ENCODE data around the gene MAP4K1.

The MAP4K1 gene

GRCh38 chr19:38617764-38618589 lies at the start of gene MAP4K1:
Gene MAP4K1 (minus strand): TSS chr19:38617953. CDS start chr19:38617895, 58 bp downstream.
- peak; percentile 72 for DNase-seq

DNA sequence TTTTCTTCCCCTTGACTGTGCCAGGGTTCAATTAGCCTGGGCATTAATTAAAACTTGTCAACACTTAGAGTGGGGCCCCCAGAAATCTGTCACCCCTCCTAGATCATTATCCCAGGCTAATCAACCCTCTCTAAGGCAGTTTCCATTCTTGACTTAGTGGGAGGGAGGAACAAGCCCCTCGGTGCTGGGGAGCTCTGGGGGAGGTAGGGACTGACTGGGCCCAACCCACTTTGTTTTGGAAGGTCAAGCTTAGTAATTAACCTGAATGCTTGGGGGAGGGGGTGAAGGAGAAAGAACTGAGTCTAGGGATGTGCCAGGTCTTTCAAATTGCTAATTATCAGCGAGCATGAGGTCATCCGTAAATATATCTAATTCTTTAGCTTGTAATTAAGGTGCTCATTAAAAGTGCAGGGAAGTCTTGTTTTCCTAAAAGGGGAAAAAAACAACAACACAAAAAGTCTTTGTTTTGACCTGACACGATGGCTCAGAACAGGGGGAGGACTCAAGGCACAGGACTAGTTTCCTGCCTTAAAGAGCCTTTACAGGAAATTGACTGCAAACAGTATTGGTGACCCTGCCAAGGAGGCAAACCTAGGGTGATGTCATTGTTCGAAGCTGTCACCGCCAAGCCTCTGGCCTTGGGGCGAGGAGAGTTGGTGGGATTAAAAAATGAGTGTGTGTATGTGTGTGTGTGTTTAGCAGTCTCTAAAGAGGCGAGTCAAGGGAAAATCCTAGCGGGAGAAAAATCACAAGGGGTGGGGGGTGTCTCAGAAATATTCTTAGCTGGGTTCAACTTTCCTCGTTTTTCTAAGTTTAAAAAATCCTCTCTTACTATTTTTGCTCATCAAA lies 49.1 kb upstream of the MAP4K1 start:
- peak; percentile 67 for DNase-seq

DNA sequence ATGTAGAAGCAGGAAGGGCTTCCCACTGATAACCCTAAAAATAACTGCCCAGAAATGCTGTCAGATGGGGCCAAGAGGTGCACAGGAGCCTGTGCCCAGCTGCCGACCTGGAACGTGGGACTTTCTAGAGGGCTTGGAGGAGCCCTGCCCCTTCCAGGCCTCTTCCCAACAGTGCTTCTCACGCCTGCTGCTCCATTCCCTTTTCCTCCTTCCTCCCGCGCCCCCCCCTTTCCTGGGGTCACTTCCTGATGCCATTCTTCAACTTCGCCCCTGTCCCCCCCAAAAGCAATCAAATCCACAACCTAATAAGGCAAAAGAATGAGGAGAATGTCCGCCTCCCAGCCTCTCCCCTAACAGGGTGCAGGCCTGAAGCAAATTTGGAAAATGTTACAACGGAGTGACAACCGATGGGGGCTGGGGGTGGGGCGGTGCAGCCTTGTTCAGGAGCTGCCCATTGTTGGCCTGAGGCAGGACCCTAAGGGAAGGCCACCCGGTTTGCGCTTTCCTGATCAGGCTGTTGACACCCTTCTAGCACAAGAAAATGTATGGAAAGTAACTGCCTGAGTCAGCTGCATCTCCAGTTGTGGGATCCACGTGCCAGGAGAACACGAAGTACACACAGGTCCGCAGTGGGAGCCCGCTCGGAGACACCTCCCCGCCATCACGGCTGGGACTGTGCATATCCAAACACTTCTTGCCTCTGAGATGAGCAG lies 48.4 kb upstream of the MAP4K1 start:
- peak; percentile 39 for DNase-seq

- DNase-seq = no peak
These were observed 47.6 kb upstream of the MAP4K1 start for GRCh38 chr19:38665219-38665931.

DNA sequence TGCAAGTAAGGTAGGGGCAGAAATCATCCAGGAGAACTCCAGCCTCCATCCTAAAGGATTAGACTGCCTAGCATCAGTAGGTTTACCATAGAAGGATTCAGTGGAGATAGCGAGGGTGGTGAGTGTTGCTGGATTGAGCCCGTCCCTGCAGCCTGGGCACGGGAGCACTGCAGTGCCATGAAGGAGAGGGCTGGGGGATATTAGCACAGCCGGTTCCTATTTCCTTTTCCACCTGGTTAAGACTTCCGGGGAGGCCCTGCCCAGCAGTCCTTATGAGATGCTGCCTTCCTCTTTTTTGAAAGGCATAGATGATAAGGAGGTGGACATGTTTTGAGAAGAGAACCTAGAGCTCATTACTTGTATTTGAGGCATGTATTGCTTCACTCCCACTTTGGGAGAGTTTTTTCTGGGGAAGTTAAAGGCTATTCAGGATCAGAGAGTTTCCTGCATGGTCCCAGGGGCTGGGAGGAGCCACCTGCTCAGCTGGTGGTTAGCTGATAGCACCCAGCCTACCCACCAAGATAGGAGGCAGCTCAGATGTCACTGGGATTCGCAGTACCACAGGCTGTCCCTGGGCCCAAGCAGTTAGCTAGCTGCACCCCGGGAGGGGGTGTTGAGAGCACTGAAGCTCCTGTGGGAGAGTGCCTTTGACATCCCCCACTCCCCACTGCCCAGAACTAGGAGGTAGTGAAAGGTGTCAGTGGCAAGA lies 46.9 kb upstream of the MAP4K1 start:
- peak; percentile 87 for DNase-seq

DNA sequence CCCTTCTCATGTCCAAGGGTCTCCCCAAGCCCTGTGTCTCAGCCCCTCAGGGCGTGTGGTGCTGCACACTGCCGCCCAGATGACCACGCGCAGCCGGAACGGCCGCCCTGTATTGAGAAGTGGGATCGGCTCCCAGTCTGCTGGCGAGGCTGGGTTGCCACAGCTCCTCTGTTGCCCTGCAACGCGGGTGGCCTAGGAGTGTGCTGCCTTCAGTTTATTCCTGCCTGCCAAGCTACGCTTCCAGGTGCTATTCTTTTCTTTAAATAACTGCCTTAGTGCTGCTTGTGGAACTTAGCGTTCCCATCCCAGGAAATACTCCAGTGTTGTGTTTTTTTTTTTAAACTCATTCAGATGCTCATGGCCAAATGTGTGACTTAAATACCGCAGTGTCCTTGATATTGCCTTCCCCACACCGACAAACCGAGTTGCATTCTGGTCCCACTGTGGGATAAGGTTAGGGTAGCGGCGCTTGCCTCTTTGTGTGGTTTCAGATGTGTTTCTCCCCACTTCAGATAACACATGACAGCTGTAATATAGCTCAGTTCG lies 46.3 kb upstream of the MAP4K1 start:
- DNase-seq = peak; percentile 88

DNA sequence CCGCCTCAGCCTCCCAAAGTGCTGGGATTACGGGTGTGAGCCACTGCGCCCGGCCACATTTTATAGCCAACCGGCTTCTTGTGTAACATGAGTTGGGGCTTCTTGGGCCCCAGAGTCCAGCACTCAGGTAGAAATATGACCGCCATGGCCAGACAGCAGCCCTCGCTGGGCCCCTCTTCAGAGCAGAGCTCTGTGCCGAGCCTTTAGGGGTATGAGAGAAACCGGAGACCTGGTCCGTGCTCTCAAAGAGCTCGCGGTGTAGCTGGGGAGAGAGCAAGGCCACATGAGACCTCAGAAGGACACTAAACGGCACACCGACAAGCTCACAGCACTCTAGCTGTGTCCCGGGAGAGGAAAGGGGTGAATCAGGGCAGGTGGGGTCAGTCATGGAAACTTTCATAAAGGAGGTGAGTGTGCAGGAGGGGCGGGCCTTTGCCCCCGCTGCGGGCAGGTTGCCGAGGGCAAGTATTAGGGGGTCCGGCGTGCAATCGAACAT lies 45.5 kb upstream of the MAP4K1 start:
- no peak for DNase-seq

DNA sequence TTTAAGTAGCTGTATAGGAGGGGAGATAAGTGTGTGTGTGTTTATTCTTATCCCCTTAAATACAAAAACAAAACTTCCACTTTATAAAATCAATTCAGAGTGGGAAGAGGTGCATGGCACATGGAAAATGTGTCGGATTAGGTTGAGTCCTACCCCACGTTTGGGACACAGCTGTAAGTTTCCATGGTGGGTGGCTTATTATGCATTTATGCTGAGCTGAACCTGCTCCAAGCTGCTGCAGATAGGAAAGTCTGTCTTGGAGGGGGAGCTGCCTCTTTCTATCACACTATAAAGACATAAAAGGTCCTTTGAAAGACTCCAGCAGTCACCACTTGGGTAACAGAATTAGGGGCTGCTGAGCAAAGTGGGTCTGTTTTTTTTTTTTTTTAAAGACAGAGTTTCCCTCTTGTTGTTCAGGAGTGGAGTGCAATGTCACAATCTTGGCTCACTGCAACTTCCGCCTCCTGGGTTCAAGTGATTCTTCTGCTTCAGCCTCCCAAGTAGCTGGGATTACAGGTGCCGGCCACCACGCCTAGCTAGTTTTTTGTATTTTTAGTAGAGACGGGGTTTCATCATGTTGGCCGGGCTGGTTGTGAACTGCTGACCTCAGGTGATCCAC lies 44.9 kb upstream of the MAP4K1 start:
- DNase-seq = no peak

- no peak for DNase-seq
These were observed 44.2 kb upstream of the MAP4K1 start for GRCh38 chr19:38661996-38662395.

GRCh38 chr19:38661136-38661535 lies 43.4 kb upstream of the MAP4K1 start:
- DNase-seq = no peak

DNA sequence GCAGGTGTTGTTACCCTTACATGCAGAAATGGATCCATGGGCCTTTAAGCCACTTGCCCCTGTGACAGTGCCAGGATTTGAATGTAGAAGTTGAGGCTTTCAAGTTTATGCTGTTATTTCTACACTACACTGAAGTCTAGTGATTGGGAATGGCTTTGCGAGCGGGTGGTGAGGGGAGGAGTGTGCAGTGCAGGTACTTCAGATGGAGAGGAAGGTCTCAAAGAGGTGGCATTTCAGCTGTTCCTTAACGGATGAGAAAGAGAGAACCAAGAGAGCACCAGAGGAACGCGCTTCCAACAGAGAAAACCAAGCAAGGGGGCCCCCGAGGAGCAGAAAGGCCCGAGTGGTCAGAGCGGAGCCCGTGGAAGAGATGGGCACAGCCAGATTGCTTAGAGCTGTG lies 43.0 kb upstream of the MAP4K1 start:
- no peak for DNase-seq

- no peak for DNase-seq
These were observed 40.9 kb upstream of the MAP4K1 start for GRCh38 chr19:38658462-38659306.

DNA sequence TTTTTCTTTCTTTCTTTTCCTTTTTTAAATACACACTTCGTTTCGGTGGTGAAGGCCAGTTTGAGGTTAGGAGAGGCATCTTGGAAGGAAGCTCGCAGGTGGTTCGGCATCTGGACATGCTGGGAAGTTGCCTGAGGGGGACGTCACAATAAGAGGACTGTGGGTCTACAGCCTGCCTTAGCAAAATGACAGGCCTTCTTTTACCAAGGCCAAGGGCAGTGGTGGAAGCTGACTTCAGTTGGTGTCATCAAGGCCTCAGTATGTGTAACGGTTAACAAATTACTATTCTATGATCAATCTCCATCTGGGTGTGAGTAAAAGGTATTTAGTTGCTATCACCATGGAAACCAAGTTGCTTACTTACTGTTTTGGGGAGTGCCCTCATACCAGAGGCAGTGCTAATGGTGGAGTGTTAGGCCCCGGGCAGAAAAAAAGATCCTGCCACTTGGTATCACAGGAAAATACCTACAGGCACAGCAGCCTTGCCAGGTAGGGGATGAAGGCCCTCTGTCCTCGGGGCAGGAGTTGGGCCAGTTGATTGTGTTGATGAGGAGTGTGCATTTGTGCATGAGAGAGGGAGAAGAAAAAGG lies 40.0 kb upstream of the MAP4K1 start:
- DNase-seq = no peak

DNA sequence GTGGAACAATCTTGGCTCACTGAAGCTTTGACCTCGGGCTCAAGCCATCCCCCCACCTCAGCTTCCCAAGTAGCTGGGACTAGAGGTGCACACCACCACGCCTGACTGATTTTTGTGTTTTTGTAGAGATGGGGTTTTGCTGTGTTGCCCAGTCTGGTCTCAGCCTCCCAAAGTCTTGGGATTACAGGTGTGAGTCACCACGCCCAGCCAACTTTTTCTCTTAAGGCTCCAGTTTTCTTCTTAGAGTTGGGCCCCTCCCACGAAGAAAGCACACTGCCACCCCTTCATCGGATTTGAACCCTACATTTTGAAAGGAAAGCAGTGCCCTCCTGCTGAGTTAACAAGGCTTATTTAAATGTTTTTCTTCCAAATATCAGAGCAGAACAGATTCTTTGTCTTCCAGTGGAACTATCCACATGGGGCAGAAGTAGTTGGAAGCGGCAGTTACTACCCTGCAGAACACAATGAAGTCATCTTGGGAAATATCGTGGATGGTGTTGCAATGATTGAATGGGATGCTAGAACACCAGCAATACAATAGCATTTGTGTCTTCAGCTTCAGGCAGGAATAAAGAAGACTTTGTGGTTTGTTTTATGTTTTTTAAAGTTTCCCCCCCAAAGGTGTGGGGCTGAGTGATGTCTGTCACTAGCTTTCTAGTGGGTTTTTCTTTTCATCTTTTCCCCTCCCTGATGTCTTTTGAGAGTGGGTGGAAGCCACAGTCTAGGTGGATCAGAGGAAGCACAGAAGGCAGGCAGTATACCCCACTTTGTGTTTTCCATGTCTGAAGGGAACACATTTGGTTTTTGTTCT lies 38.6 kb upstream of the MAP4K1 start:
- no peak for DNase-seq

DNA sequence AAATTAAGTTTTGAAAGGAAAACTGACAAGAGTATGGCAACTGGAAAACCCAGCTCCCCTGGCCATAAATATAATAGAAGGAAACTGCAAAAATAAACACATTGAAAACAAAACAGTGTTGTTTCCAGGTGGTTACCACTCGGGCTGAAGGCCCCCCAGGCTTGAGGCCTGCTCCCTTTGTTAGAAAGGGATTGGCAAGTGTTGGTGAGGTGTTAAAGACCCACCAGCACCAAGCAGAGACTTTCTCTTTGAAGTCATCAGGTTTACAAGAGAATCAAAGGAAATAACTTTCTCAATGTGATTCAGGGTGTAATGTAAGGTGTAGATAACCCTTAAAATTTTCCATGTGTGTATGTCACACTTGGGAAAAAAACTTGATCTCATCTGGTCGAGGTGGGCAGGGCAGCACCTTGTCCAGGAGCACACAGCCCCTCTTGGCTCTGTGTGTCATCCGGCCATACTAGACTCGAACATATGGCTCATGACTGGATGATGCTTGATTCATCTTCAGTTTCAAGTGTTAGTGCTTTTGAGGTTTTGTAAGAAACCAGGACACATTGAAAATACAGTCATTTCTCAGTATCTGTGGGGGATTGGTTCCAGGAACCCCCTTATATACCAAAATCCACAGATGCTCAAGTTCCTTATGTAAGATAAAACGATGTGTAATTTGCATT lies 37.5 kb upstream of the MAP4K1 start:
- DNase-seq = no peak

DNA sequence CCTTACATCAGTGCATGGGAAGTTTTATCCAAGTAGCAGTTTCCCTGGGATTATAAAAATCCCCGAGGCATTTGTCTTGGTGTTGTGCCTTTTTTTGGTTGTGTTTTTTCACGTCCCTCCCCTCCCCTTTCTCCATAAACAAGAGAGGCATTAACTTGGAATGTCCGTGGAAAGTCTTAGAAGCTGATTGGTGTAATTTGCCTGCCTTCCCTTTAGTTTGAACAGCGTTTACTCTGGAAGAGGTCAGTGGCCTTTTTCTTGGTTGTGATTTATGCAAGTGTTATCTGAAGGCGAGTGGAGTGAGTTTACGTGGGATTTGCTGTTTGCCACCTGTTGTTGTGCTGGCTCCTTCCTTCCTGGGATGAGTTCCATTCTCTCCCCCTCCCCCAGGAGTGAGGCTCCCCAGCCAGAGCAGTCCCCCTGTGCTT lies 36.9 kb upstream of the MAP4K1 start:
- DNase-seq = no peak

DNA sequence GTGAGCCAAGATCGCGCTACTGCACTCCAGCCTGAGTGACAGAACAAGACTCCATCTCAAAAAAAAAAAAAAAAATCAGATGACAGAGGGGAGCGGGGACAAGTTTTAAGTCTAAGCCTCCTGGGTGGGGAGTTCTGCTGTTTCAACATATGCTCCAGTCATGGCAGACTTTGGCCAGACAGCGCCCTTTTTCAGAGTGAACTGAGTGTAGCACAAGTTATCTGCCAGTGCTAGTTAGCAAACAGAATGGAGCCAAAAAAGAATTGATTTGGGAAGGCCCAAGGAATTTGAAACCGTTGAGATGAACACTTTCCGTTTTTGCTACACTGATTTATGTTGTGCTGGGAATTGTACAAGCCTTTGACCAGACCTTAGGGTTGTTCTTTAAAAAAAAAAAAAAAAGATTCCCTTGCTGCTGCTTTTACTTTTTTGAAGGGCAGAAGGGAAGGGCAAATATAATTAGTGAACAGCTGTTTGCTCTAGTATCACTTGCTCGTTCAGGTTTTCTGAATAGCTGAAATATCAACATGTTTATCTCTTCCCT lies 35.3 kb upstream of the MAP4K1 start:
- DNase-seq = no peak
